Fibroblast of villous mesenchyme (primary cell): ENCODE measurements around the gene ALG10. TPM values are rescaled to one million over a fixed set of nuclear protein-coding genes. Genes with fewer than 3 reads are reported as not detected.
"Not testable (repeated sequence)": the region's sequence is repeated elsewhere in the genome, so short reads cannot be mapped to it uniquely, and the experiment has no call there.

Experiments
- DNase-seq: peaks from one replicate; pipeline ENCODE4 v3.0.0-alpha.2; 2010; ENCODE audit warnings: low read depth
- H3K4me3 ChIP-seq: 2 replicates; pipeline ENCODE4 v1.5.1; 2011; ENCODE audit warnings: low read depth, mild to moderate bottlenecking, low read length
- total RNA-seq: library from RNA; depleted of rRNA; stranded (reverse); fragments of >200 nt; gene quantifications from 2 replicates; pipeline ENCODE4 v1.2.3, GENCODE V29; 2012
- TF ChIP-seq, protein P1 (sequence below): IDR thresholded peaks from 2 replicates; pipeline ENCODE4 v1.5.1; 2012; ENCODE audit warnings: low read depth, mild to moderate bottlenecking, low read length; ENCODE audit not compliant: insufficient read depth

ALG10 gene, protein sequence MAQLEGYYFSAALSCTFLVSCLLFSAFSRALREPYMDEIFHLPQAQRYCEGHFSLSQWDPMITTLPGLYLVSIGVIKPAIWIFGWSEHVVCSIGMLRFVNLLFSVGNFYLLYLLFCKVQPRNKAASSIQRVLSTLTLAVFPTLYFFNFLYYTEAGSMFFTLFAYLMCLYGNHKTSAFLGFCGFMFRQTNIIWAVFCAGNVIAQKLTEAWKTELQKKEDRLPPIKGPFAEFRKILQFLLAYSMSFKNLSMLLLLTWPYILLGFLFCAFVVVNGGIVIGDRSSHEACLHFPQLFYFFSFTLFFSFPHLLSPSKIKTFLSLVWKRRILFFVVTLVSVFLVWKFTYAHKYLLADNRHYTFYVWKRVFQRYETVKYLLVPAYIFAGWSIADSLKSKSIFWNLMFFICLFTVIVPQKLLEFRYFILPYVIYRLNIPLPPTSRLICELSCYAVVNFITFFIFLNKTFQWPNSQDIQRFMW
- 9.1 and 9.3 TPM in 2 replicates for total RNA-seq

- peak; percentile 98 for DNase-seq
- peak within 1 kb of the TSS; percentile 84 for H3K4me3 ChIP-seq
- TF ChIP-seq, protein P1, sequence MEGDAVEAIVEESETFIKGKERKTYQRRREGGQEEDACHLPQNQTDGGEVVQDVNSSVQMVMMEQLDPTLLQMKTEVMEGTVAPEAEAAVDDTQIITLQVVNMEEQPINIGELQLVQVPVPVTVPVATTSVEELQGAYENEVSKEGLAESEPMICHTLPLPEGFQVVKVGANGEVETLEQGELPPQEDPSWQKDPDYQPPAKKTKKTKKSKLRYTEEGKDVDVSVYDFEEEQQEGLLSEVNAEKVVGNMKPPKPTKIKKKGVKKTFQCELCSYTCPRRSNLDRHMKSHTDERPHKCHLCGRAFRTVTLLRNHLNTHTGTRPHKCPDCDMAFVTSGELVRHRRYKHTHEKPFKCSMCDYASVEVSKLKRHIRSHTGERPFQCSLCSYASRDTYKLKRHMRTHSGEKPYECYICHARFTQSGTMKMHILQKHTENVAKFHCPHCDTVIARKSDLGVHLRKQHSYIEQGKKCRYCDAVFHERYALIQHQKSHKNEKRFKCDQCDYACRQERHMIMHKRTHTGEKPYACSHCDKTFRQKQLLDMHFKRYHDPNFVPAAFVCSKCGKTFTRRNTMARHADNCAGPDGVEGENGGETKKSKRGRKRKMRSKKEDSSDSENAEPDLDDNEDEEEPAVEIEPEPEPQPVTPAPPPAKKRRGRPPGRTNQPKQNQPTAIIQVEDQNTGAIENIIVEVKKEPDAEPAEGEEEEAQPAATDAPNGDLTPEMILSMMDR, result peak; percentile 69
These were observed at the start of gene ALG10 for GRCh38 chr12:34022079-34022830. ALG10 (plus strand) TSS chr12:34022496; CDS start chr12:34022600, 104 bp downstream.

DNA sequence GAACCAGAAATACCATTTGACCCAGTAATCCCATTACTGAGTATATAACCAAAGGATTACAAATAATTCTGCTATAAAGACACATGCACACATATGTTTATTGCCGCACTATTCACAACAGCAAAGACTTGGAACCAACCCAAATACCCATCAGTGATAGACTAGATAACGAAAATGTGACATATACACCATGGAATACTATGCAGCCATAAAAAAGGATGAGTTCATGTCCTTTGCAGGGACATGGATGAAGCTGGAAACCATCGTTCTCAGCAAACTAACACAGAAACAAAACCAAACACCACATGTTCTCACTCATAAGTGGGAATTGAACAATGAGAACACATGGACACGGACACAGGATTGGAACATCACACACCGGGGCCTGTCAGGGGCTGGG is 49.4 kb upstream of the ALG10 start:
- not testable (repeated sequence) for DNase-seq, H3K4me3 ChIP-seq

- TF ChIP-seq, protein P1, result no peak
- DNase-seq, result no peak
- H3K4me3 ChIP-seq, result no peak overlapping the region
These were observed 44.4 kb upstream of the ALG10 start for GRCh38 chr12:33977887-33978286.

GRCh38 chr12:33988197-33988805 is 34.0 kb upstream of the ALG10 start:
- TF ChIP-seq, protein P1, result no peak
- no peak overlapping the region for H3K4me3 ChIP-seq
- no peak for DNase-seq

- TF ChIP-seq, protein P1, result no peak
These were observed 33.4 kb upstream of the ALG10 start for GRCh38 chr12:33988913-33989312.

GRCh38 chr12:33994857-33995808 is 27.2 kb upstream of the ALG10 start:
- DNase-seq, result no peak
- H3K4me3 ChIP-seq, result no peak overlapping the region
- TF ChIP-seq, protein P1, result no peak

More at GRCh38 chr12:33988913-33989312, 33.4 kb upstream of the ALG10 start:
- H3K4me3 ChIP-seq, result no peak overlapping the region
- no peak for DNase-seq

GRCh38 chr12:34008835-34009234 is 13.5 kb upstream of the ALG10 start:
- not testable (repeated sequence) for DNase-seq

More at GRCh38 chr12:34008835-34009234, 13.5 kb upstream of the ALG10 start:
- not testable (repeated sequence) for H3K4me3 ChIP-seq
